Mesodermal cell (in vitro differentiated cells): Measurements from ENCODE around the gene TM4SF5. TPM values are rescaled to one million over a fixed set of nuclear protein-coding genes. Genes with fewer than 3 reads are reported as not detected.

Experiments
- H3K27ac ChIP-seq: 2 replicates; pipeline ENCODE4 v1.7.0; 2013; ENCODE audit warnings: mild to moderate bottlenecking, low read depth, low read length, moderate library complexity; ENCODE audit not compliant: severe bottlenecking
- H3K36me3 ChIP-seq: 2 replicates; pipeline ENCODE4 v1.7.1; 2013; ENCODE audit warnings: mild to moderate bottlenecking, low read length, moderate library complexity; ENCODE audit not compliant: control insufficient read depth, insufficient read depth
- H3K4me1 ChIP-seq: one replicate; pipeline ENCODE4 v1.7.1; 2013; ENCODE audit warnings: mild to moderate bottlenecking, low read length; ENCODE audit not compliant: insufficient read depth, control insufficient read depth, poor library complexity, severe bottlenecking
- H3K4me3 ChIP-seq: 2 replicates; pipeline ENCODE4 v1.7.0; 2013; ENCODE audit warnings: low read length, control low read depth, mild to moderate bottlenecking; ENCODE audit not compliant: insufficient read depth, poor library complexity, severe bottlenecking; ENCODE audit errors: extremely low read depth
- H3K9me3 ChIP-seq: 2 replicates; pipeline ENCODE4 v1.7.1; 2013; ENCODE audit warnings: mild to moderate bottlenecking, low read length, moderate library complexity; ENCODE audit not compliant: control insufficient read depth
- WGBS, 2 experiments: methylation state at CpG; one replicate each; pipeline ENCODE4 v1.1.5; 2013; ENCODE audit warnings: missing lambda C conversion rate in 2 of 2; ENCODE audit not compliant: insufficient coverage in 2 of 2; 5-methylcytosine and 5-hydroxymethylcytosine counted together
- polyA plus RNA-seq, 2 experiments: library from polyadenylated mRNA; stranded (reverse); fragments of 50-300 nt; gene quantifications; one replicate each; pipeline ENCODE4 v1.2.3, GENCODE V29; 2013

The TM4SF5 gene
- polyA plus RNA-seq (2013, experiment 1 of 2) = not detected
- polyA plus RNA-seq (2013, experiment 2 of 2) = not detected

- H3K36me3 ChIP-seq = no peaks in the 10 kb centered on the region
- no peak within 1 kb of the TSS for H3K4me3 ChIP-seq
- H3K4me1 ChIP-seq = peaks cover 3% of the 10 kb centered on the region
- H3K27ac ChIP-seq = no peak within 1 kb of the TSS
- H3K9me3 ChIP-seq = no peaks in the 10 kb centered on the region
- 84 to 89% methylated on average over 10 to 11 of the region's 13 CpGs for WGBS, 2 experiments
Measured at GRCh38 chr17:4771519-4772234, at the start of gene TM4SF5. Gene TM4SF5, plus strand, starts transcription at chr17:4771886. Its CDS starts 37 bp downstream, at chr17:4771923.

GRCh38 chr17:4722678-4723240, 48.9 kb upstream of the TM4SF5 start:
- no peaks in the 10 kb centered on the region for H3K4me1 ChIP-seq
- H3K27ac ChIP-seq = no peak overlapping the region
- 91 to 92% methylated on average over 12 to 15 of the region's 16 CpGs for WGBS, 2 experiments

GRCh38 chr17:4724650-4725049, 47.0 kb upstream of the TM4SF5 start:
- H3K36me3 ChIP-seq = no peaks in the 10 kb centered on the region
- no peaks in the 10 kb centered on the region for H3K9me3 ChIP-seq
- WGBS, 2 experiments = 86 to 90% methylated on average over 5 of the region's 5 CpGs
- no peaks in the 10 kb centered on the region for H3K4me1 ChIP-seq
- no peak overlapping the region for H3K27ac ChIP-seq
- no peak overlapping the region for H3K4me3 ChIP-seq

More at GRCh38 chr17:4722678-4723240, 48.9 kb upstream of the TM4SF5 start:
- H3K36me3 ChIP-seq = peaks cover 3% of the 10 kb centered on the region
- no peak overlapping the region for H3K4me3 ChIP-seq
- H3K9me3 ChIP-seq = no peaks in the 10 kb centered on the region

- Histone ChIP-seq H3K9me3 (no peaks in the 10 kb centered on the region), H3K4me1 (no peaks in the 10 kb centered on the region), H3K36me3 (no peaks in the 10 kb centered on the region), H3K4me3 (no peak overlapping the region), H3K27ac (no peak overlapping the region)
- WGBS, 2 experiments = 90% methylated on average over 4 of the region's 9 CpGs; no CpG with 5 or more reads in 1 of the 2 experiments
Measured at GRCh38 chr17:4725646-4726310, 45.9 kb upstream of the TM4SF5 start.

GRCh38 chr17:4728124-4728523, 43.6 kb upstream of the TM4SF5 start:
- Histone ChIP-seq H3K27ac (no peak overlapping the region), H3K9me3 (no peaks in the 10 kb centered on the region), H3K36me3 (peaks cover 4% of the 10 kb centered on the region), H3K4me1 (no peaks in the 10 kb centered on the region), H3K4me3 (no peak overlapping the region)
- WGBS, 2 experiments = 80% methylated on average over 1 of the region's 3 CpGs; no CpG with 5 or more reads in 1 of the 2 experiments

- H3K4me3 ChIP-seq = no peak overlapping the region
- H3K4me1 ChIP-seq = no peaks in the 10 kb centered on the region
- WGBS, 2 experiments = 69 to 98% methylated on average over 3 to 5 of the region's 6 CpGs
- H3K27ac ChIP-seq = no peak overlapping the region
- H3K9me3 ChIP-seq = no peaks in the 10 kb centered on the region
- H3K36me3 ChIP-seq = peaks cover 8% of the 10 kb centered on the region
Measured at GRCh38 chr17:4733073-4733531, 38.6 kb upstream of the TM4SF5 start.

- no peak overlapping the region for H3K4me3 ChIP-seq
- WGBS, 2 experiments = 83 to 88% methylated on average over 6 of the region's 8 CpGs
Measured at GRCh38 chr17:4734857-4735475, 36.7 kb upstream of the TM4SF5 start.

GRCh38 chr17:4735876-4736651, 35.6 kb upstream of the TM4SF5 start:
- no peak overlapping the region for H3K27ac ChIP-seq
- peaks cover 8% of the 10 kb centered on the region for H3K36me3 ChIP-seq
- no peak overlapping the region for H3K4me3 ChIP-seq
- WGBS, 2 experiments = 75 to 76% methylated on average over 7 to 9 of the region's 9 CpGs
- peaks cover 11% of the 10 kb centered on the region for H3K4me1 ChIP-seq
- no peaks in the 10 kb centered on the region for H3K9me3 ChIP-seq

More at GRCh38 chr17:4734857-4735475, 36.7 kb upstream of the TM4SF5 start:
- H3K4me1 ChIP-seq = peaks cover 11% of the 10 kb centered on the region
- H3K27ac ChIP-seq = no peak overlapping the region
- peaks cover 8% of the 10 kb centered on the region for H3K36me3 ChIP-seq
- H3K9me3 ChIP-seq = no peaks in the 10 kb centered on the region

GRCh38 chr17:4738136-4739121, 33.3 kb upstream of the TM4SF5 start:
- H3K36me3 ChIP-seq = peaks cover under 1% of the 10 kb centered on the region
- no peak overlapping the region for H3K27ac ChIP-seq
- peaks cover 11% of the 10 kb centered on the region for H3K4me1 ChIP-seq
- peak overlapping the region; percentile 47 for H3K4me3 ChIP-seq
- WGBS, 2 experiments = 13 to 14% methylated on average over 33 to 34 of the region's 41 CpGs
- H3K9me3 ChIP-seq = no peaks in the 10 kb centered on the region
